HL-60 (cell line): ENCODE data around the gene GPR149.

Source experiments
- CTCF ChIP-seq: IDR thresholded peaks from one replicate; pipeline ENCODE4 v1.5.1; 2011; ENCODE audit warnings: low read length, control low read depth, inconsistent platforms; ENCODE audit not compliant: insufficient read depth
- POLR2AphosphoS5 ChIP-seq: IDR thresholded peaks from 2 replicates; pipeline ENCODE4 v1.6.1; 2012; ENCODE audit warnings: low read depth

- TF ChIP-seq POLR2AphosphoS5 = no peak
- no peak for TF ChIP-seq CTCF
These were observed 125.7 kb downstream of the GPR149 start for GRCh38 chr3:154304116-154304786.
